ENCODE measurements around the gene NBEAL2. TPM values are rescaled to one million over a fixed set of nuclear protein-coding genes. Genes with fewer than 3 reads are reported as not detected.
A peak's percentile ranks its signal among the peaks of the same experiment; 100 is the strongest.

The NBEAL2 gene
- total and polyA plus RNA-seq, 10 donors, result 44.0 to 271 (median 129) TPM

- peak; percentile 64 for DNase-seq
- Histone ChIP-seq H3K27ac (peak overlapping the region in 7 of 8 donors; percentile 7 to 88 (median 69)), H3K9me3 (no peaks in the 10 kb centered on the region), H3K4me1 (peaks cover 26 to 96% (median 76%) of the 10 kb centered on the region in 6 donors), H3K4me3 (no peak overlapping the region), H3K36me3 (peaks cover 0 to 83% (median 30%) of the 10 kb centered on the region in 6 donors), H3K27me3 (replicated peaks in 1 of 7) (no peaks in the 10 kb centered on the region)
- WGBS, 5 donors, result 63 to 80% (median 69%) methylated on average over 10 to 12 of the region's 12 CpGs
- TF ChIP-seq POLR2A (IDR thresholded peaks at IDR 0.05) (no peak), CTCF (IDR thresholded peaks at IDR 0.05 in 8 of 11, conservative IDR thresholded peaks at IDR 0.05 in 3 of 11) (no peak), POLR2AphosphoS5 (IDR thresholded peaks at IDR 0.05) (no peak)
- intact Hi-C loops (cut with DNase I; ENCODE audit: low total_unique reads), result no loop called here
Observed at GRCh38 chr3:46939578-46940445, 39.7 kb upstream of the NBEAL2 start.

GRCh38 chr3:46942076-46942475, 37.4 kb upstream of the NBEAL2 start:
- H3K4me3 ChIP-seq, result no peak overlapping the region
- H3K27ac ChIP-seq, result peak overlapping the region in 1 of 8 donors; percentile 58
- peaks cover 0 to 67% (median 24%) of the 10 kb centered on the region in 6 donors for H3K36me3 ChIP-seq
- peak; percentile 42 for DNase-seq
- intact Hi-C loops (cut with DNase I; ENCODE audit: low total_unique reads), result no loop called here
- H3K27me3 ChIP-seq (replicated peaks in 1 of 7), result no peaks in the 10 kb centered on the region
- WGBS, 5 donors, result 86 to 95% (median 93%) methylated on average over 7 of the region's 7 CpGs
- H3K4me1 ChIP-seq, result peaks cover 30 to 96% (median 74%) of the 10 kb centered on the region in 6 donors
- TF ChIP-seq POLR2AphosphoS5 (IDR thresholded peaks at IDR 0.05) (no peak), POLR2A (IDR thresholded peaks at IDR 0.05) (no peak), CTCF (IDR thresholded peaks at IDR 0.05 in 8 of 11, conservative IDR thresholded peaks at IDR 0.05 in 3 of 11) (no peak)
- H3K9me3 ChIP-seq, result no peaks in the 10 kb centered on the region

- TF ChIP-seq POLR2A (IDR thresholded peaks at IDR 0.05) (no peak), CTCF (IDR thresholded peaks at IDR 0.05 in 8 of 11, conservative IDR thresholded peaks at IDR 0.05 in 3 of 11) (no peak), POLR2AphosphoS5 (IDR thresholded peaks at IDR 0.05) (no peak)
- H3K9me3 ChIP-seq, result no peaks in the 10 kb centered on the region
- H3K27ac ChIP-seq, result peak overlapping the region in 2 of 8 donors; percentile 58 to 91
Observed at GRCh38 chr3:46942481-46943236, 36.8 kb upstream of the NBEAL2 start.

More at GRCh38 chr3:46942481-46943236, 36.8 kb upstream of the NBEAL2 start:
- H3K4me3 ChIP-seq, result no peak overlapping the region
- H3K27me3 ChIP-seq (replicated peaks in 1 of 7), result no peaks in the 10 kb centered on the region
- peaks cover 35 to 96% (median 75%) of the 10 kb centered on the region in 6 donors for H3K4me1 ChIP-seq
- H3K36me3 ChIP-seq, result peaks cover 0 to 61% (median 19%) of the 10 kb centered on the region in 6 donors
- intact Hi-C loops (cut with DNase I; ENCODE audit: low total_unique reads), result no loop called here
- DNase-seq, result peak; percentile 54
- WGBS, 5 donors, result 91 to 94% (median 93%) methylated on average over 11 to 12 of the region's 12 CpGs

Measured in spleen (tissue), 11 donors.